ENCODE measurements around the gene CRTAP.
"Not testable (repeated sequence)": the region's sequence is repeated elsewhere in the genome, so short reads cannot be mapped to it uniquely, and the experiment has no call there.

The CRTAP gene

DNA sequence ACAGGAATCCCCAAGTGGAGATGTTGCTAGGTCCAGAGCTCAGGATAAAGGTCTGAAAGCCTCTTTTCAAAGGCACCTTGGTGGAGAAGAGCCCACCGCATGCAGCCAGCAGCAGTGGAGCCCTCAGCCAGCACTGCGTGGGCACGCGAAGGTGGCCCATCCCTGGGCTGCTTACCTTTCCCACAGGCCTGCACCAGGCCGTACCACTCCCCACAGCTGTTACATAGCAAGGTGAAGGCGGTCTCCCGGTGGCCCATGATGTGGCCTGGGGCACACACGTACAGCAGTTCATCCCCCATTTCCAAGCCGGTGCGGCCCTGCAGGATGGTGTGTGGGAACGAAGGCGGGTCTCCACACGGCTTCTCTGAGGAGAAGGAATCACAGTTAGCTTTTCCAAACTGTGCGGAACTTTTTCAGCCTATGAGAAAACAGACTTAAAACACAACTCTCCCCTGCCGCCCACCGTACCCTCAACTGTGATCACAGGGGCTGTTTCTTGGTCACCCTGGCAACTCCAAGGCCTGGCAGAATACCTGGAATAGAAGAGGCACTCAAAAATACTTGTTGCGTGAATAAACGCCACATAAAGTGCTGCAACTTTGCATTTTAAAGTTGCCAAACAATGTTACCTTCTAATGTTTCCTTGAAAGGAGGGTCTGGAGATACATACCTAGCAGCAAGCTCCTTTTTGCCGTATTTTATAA is 61.0 kb downstream of the CRTAP start:
- no peak for DNase-seq (ENCODE audit: low read depth in 2 of 2)

DNA sequence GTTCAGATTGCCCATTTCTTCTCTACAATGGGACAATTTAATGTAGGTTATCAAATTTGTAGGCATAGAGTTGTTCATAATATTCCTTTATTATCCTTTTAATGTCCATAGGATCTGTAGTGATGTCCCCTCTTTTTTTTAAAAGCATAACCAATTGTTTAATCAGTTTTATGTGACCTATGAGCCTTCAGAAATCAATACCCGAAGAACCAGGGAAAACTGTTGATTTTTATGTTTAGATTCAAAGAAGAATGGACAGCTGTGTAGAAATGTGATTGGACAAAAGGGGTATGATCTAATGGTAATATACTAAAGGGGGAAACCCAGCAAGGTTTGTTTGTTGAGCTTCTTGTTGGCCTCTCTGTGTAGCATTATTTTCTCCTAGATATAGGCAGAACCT is 65.3 kb downstream of the CRTAP start:
- no peak for DNase-seq (ENCODE audit: low read depth in 2 of 2)

DNA sequence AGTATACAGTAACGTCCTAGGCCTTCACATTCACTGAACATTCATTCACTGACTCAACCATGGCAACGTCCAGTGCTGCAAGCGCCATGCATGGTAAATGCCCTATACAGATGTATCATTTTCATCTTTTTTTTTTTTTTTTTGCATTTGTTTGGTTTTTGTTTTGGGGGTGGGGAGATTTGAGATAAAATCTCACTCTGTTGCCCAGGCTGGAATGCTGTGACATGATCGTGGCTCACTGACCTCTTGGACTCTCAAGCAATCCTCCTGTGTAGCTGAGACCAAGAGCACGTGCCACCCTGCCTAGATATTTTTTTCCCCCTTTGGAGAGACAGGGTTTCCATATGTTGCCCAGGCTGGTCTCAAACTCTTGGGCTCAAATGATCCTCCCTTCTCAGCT is 67.4 kb downstream of the CRTAP start:
- no peak for DNase-seq (ENCODE audit: low read depth in 2 of 2)

DNA sequence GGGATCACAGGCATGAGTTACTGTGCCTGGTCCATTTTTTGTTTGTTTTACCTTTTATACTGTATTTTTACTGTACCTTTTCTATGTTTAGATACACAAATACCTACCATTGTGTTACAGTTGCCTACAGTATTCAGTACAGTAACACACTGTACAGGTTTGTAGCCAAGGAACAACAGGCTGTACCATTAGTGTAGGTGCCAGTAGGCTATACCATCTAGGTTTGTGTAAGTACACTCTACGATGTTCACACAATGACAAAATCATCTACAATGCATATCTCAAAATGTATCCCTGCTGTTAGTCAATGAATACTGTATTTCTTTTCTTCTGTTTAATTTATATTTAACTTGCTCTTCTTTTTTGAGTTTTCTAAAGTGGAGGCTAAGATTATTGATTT is 67.8 kb downstream of the CRTAP start:
- not testable (repeated sequence) for DNase-seq (ENCODE audit: low read depth in 2 of 2)

DNA sequence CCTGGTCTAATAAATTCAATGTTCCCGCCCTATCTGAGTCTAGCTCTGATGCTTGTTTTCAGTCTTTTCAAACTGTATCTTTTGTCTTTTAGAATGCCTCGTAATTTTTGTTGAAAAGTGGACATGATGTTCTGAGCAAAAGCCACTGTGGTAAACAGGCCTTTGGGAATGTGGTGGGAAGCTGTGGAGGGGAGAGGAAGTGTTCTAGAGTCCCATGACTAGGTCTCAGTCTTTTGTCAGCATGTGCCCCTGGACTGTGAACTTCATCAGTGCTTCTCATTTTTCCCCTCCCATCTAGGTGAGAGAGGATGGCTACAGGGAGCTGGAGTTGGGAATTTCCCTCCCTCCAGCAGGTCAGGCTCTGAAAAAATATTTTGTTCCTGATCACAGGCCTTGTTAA is 71.0 kb downstream of the CRTAP start:
- DNase-seq (ENCODE audit: low read depth in 2 of 2) = no peak

DNA sequence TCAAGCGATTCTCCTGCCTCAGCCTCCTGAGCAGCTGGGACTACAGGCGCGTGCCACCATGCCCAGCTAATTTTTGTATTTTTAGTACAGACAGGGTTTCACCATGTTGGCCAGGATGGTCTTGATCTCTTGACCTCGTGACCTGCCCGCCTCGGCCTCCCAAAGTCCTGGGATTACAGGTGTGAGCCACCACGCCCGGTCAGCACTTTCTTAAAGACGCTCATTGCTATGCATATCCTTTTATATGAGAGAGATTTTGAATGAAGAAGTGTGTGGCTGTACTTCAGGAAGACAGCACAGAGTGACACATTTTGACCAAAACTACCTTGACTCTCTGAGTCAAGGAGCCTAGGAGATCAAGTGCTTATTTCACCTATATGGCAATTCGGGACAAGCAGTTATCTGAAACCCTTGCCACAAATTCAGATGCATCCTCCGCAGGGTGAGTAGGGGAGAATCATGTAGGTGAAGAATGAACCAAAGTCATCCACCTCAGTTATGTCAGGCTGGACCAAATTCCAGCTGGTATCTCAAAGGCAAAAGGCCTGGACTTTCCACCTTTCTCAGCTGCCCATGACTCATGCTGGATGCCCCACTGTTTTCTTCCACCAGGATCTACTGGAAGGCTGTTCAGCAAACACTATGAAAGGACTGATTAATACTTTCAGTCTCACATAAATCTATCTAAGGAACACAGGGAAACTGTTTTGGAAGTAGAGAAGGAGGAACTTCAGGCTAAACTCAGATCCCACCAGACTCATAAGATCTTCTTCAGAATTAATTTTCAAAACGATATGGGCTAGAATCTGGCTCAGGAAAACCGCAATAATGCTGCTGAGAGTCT is 72.9 kb downstream of the CRTAP start:
- DNase-seq (ENCODE audit: low read depth in 2 of 2) = no peak

DNA sequence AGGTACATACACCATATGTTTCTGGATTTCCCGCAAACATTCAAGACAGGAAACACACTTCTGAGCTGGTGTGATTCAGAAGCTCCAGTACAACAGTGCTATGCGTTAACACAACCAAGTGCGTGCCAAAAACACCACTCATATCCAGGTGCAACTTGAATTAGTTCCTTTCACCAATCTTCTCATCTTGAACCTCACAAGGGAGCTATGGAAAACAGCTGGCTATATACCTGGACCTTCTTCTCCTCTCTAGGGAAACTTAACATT is 73.5 kb downstream of the CRTAP start:
- DNase-seq (ENCODE audit: low read depth in 2 of 2) = no peak

DNA sequence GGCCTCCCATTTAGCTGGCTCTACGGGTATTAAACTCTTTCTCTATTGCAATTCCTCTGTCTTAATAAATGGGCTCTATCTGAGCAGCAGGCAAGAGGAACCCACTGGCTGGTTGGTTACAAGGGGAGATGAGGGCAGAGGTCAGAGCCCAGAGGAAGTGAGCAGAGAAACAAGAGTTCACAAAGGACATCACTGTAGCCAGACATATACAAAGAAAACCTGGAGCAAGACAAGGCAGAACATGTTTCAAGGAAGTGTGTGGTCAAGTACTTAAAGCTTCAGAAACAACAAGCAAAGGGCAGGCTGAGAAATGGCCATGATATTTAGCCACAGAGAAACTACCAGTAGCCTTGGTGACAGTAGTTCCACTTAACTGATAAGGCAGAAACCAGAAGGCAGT is 80.5 kb downstream of the CRTAP start:
- DNase-seq (ENCODE audit: low read depth in 2 of 2) = no peak

DNA sequence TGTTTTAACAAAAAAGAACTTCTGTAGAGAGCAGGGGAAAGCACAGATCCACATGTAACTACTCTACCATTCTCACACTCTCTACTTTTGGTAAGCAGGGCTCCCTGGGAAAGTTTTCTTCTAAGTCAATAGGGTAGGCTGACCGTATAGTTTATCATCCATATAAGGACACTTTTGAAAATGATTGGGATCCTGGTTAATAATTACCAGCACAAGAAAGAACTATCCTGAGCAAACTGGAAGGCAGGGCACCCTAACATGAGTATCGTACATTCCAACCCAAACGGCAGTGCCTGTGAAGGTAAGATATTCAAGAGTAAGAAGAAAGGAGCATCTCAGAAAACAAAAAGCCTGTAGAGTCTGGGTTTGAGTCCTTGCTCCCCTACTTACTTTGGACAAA is 82.7 kb downstream of the CRTAP start:
- no peak for DNase-seq (ENCODE audit: low read depth in 2 of 2)

All from fibroblast of skin of left quadriceps (primary cell).